Neural crest cell (in vitro differentiated cells): ENCODE results near the gene VWA5B2. TPM values are rescaled to one million over a fixed set of nuclear protein-coding genes. Genes with fewer than 3 reads are reported as not detected.
A peak's percentile ranks its signal among the peaks of the same experiment; 100 is the strongest.

Experiments used
- DNase-seq: peaks from one replicate; pipeline ENCODE4 v3.0.0; 2021; ENCODE audit warnings: low read depth, mixed read lengths, low spot score
- H3K27ac Mint-ChIP-seq: one replicate; pipeline ENCODE4 v1.8.0; 2021; ENCODE audit warnings: mild to moderate bottlenecking, mixed read lengths; ENCODE audit not compliant: unreplicated experiment
- H3K27me3 Mint-ChIP-seq: 2 replicates; pipeline ENCODE4 v1.8.0; 2021; ENCODE audit warnings: low read depth, mild to moderate bottlenecking, mixed read lengths
- H3K36me3 Mint-ChIP-seq: 2 replicates; pipeline ENCODE4 v1.8.0; 2021; ENCODE audit warnings: low read depth, mild to moderate bottlenecking, mixed read lengths
- H3K4me1 Mint-ChIP-seq: 2 replicates; pipeline ENCODE4 v1.8.0; 2021; ENCODE audit warnings: mixed read lengths
- H3K4me3 Mint-ChIP-seq: one replicate; pipeline ENCODE4 v1.8.0; 2021; ENCODE audit warnings: mild to moderate bottlenecking, mixed read lengths
- H3K9me3 Mint-ChIP-seq: 2 replicates; pipeline ENCODE4 v1.8.0; 2021; ENCODE audit warnings: mixed read lengths
- total RNA-seq: library from RNA; stranded (reverse); gene quantifications from 2 replicates; pipeline ENCODE4 v1.2.1, GENCODE V29; 2021
- TF ChIP-seq, protein P1 (sequence below): fragments of 200-600 bp; sonication (generic); conservative IDR thresholded peaks from 2 replicates; pipeline ENCODE4 v1.5.0; 2021; ENCODE audit warnings: antibody characterized with exemption, mild to moderate bottlenecking

VWA5B2 gene
- total RNA-seq, 1 donor from 2014 or later = 0.56 TPM

DNA sequence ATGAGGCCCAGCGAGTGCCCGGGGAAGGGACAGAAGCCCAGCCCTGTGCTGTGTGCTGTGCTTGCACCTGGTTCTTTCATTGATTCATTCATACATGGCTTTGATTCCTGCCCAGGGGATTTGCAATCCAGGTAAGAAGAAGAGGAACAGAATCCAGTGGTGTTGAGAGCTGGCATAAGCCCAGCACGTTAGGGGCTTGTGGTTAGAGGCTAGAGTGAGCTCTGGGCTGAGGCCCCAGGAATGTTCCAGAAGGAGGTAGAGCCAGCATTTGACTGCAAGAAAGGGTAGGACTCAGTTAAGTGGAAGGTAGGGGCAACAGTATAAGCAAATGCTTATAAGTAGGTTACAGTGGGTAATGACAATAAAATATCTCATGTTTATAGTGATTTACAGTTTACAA is 2.3 kb downstream of the VWA5B2 start:
- no peak for DNase-seq
- Mint-ChIP-seq H3K4me3 (peak overlapping the region; percentile 84), H3K36me3 (no peaks in the 10 kb centered on the region), H3K4me1 (peaks cover 8% of the 10 kb centered on the region), H3K27me3 (peaks cover 76% of the 10 kb centered on the region), H3K27ac (no peak overlapping the region), H3K9me3 (no peaks in the 10 kb centered on the region)
- TF ChIP-seq, protein P1, sequence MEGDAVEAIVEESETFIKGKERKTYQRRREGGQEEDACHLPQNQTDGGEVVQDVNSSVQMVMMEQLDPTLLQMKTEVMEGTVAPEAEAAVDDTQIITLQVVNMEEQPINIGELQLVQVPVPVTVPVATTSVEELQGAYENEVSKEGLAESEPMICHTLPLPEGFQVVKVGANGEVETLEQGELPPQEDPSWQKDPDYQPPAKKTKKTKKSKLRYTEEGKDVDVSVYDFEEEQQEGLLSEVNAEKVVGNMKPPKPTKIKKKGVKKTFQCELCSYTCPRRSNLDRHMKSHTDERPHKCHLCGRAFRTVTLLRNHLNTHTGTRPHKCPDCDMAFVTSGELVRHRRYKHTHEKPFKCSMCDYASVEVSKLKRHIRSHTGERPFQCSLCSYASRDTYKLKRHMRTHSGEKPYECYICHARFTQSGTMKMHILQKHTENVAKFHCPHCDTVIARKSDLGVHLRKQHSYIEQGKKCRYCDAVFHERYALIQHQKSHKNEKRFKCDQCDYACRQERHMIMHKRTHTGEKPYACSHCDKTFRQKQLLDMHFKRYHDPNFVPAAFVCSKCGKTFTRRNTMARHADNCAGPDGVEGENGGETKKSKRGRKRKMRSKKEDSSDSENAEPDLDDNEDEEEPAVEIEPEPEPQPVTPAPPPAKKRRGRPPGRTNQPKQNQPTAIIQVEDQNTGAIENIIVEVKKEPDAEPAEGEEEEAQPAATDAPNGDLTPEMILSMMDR = no peak

DNA sequence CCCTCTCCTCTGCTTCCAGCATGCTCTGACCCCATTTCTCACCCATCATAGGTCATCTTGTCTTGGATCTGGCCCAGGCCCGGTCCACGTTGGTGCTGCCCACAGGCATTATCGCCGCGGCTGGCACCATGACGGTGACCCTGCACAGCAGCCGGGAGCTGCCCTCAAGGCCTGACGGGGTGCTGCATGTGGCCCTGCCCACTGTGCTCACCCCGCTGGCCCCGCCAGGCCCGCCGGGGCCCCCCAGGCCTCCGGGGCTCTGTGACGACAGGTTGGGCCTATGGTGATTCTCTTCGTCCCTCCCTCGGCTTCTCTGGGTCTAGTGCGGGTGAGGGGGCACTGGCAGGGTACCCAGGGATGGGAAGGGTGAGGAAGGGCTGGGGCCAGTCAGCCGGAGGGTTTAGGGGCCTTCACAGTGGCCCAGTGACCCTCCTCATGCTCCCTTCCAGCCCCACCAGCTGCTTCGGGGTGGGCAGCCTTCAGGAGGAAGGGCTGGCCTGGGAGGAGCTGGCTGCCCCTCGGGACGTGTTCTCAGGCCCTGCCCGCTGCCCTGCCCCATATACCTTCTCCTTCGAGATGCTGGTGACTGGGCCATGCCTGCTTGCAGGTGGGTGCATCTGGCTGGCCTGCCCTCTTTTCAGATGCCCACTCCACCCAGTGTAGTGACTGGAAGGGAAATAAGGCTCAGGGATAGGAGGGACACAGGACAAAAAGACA is 3.9 kb downstream of the VWA5B2 start:
- H3K4me1 Mint-ChIP-seq = peaks cover 8% of the 10 kb centered on the region
- H3K27me3 Mint-ChIP-seq = peaks cover 69% of the 10 kb centered on the region
- DNase-seq = no peak

DNA sequence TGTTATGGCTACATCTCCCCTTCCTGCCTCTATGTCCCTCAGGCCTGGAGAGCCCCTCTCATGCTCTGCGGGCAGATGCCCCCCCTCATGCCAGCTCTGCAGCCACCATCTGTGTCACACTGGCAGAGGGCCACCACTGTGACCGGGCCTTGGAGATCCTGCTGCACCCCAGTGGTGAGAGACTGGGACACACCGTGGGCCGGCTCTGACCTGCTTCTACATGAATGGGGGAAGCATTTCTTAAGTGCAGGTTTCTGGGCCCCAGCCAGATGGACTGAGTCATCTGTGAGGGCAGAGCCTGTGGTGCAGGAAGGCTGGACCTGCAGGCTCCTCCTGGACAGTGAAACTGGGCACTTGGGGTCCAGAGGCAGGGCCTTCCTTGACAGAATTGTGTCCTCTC is 4.8 kb downstream of the VWA5B2 start:
- Mint-ChIP-seq H3K27ac (no peak overlapping the region), H3K36me3 (no peaks in the 10 kb centered on the region), H3K4me1 (peaks cover 8% of the 10 kb centered on the region), H3K4me3 (no peak overlapping the region), H3K9me3 (no peaks in the 10 kb centered on the region), H3K27me3 (peaks cover 60% of the 10 kb centered on the region)
- TF ChIP-seq, protein P1 = no peak
- no peak for DNase-seq

More for the DNA sequence above, 3.9 kb downstream of the VWA5B2 start:
- no peaks in the 10 kb centered on the region for H3K9me3 Mint-ChIP-seq
- H3K27ac Mint-ChIP-seq = no peak overlapping the region
- TF ChIP-seq, protein P1 = no peak
- H3K4me3 Mint-ChIP-seq = no peak overlapping the region
- no peaks in the 10 kb centered on the region for H3K36me3 Mint-ChIP-seq

DNA sequence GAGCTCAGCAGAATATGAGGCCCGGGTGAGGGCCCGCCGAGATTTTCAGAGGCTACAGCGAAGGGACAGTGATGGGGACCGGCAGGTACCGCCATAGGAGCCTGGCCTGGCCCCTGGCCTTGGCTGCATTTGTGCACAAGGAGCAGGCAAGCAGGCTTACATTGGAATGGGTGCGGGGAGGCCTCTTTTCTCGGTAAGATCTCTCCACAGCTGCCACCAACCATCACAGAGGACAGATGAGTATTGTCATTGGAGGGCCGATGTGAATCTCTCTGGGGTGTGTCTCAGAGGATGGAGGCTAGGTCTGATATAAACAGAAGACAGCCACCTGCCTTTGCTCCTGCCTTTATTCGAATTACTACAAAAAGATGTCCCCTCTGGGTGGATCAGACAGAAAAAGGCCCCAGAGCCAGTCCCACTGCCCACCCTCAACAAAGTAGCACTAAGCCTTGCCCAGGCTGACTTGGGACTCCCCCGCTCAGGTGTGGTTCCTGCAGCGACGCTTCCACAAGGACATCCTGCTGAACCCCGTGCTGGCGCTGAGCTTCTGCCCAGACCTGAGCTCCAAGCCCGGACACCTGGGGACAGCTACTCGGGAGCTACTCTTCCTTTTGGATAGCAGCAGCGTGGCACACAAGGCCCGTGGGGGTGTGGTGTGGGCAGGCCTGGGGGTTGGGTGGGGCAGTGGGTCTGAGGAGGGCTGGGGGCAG is 5.4 kb downstream of the VWA5B2 start:
- DNase-seq = no peak
- Mint-ChIP-seq H3K4me3 (no peak overlapping the region), H3K4me1 (peaks cover 8% of the 10 kb centered on the region), H3K27me3 (peaks cover 55% of the 10 kb centered on the region), H3K9me3 (no peaks in the 10 kb centered on the region), H3K27ac (no peak overlapping the region), H3K36me3 (no peaks in the 10 kb centered on the region)
- TF ChIP-seq, protein P1 = no peak

DNA sequence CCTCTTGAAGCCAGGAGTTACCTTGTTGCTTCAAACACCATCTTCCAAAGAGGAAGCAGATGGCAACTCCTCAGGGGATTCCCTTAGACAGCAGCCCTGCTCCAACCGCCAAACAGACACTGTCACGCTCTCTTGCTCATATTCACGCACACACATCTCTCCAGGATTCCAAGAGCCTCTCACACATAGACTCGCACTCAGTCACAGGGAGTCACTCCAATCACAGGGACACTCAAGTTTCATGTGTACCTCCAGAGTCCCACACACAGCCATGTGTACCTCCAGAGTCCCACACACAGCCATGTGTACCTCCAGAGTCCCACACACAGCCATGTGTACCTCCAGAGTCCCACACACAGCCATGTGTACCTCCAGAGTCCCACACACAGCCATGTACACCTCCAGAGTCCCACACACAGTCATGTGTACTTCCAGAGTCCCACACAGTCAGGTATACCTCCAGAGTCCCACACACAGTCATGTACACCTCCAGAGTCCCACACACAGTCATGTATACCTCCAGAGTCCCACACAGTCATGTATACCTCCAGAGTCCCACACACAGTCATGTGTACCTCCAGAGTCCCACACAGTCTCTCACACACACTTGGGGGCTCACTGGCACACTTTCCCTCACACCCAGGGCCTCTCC is 6.1 kb downstream of the VWA5B2 start:
- H3K36me3 Mint-ChIP-seq = no peaks in the 10 kb centered on the region
- H3K4me1 Mint-ChIP-seq = peaks cover 8% of the 10 kb centered on the region
- H3K4me3 Mint-ChIP-seq = no peak overlapping the region
- peaks cover 54% of the 10 kb centered on the region for H3K27me3 Mint-ChIP-seq
- DNase-seq = no peak
- no peaks in the 10 kb centered on the region for H3K9me3 Mint-ChIP-seq
- H3K27ac Mint-ChIP-seq = no peak overlapping the region
- TF ChIP-seq, protein P1 = no peak
